H54 (cell line): ENCODE measurements around the gene PMPCA.

Source experiments
- DNase-seq: peaks from one replicate; pipeline ENCODE4 v3.0.0; 2011; ENCODE audit warnings: low spot score, mixed read lengths; ENCODE audit not compliant: insufficient read length
- FAIRE-seq: peaks from 3 replicates; lab custom pipeline; 2011; peaks lifted over from hg19 to GRCh38; lab: Jason Lieb, UNC
- POLR2A ChIP-seq: IDR thresholded peaks from 2 replicates; pipeline ENCODE4 v1.6.1; 2011; ENCODE audit warnings: low read depth, mild to moderate bottlenecking, low read length

PMPCA gene

DNA sequence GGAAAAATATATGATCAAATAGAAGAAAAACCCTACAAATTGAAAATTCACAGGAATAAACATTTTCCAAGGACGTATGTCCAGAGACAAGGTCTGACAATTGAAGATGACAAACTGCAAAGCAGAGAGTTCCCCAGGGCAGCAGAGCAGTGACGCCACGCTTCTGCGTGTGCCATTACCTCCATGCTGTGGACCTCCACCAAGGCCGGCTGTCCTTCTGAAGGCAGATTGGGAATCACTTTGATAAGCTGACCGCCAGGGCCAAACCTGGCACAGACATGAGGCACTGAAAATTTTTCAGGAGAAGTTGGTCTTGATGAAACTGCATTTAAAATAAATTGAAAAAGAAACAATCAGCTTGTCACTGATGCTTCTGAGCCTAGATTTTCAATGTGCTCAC, 53.8 kb downstream of the PMPCA start:
- DNase-seq (no peak), FAIRE-seq (no peak)
- no peak for TF ChIP-seq POLR2A

GRCh38 chr9:136465500-136466154, 55.2 kb downstream of the PMPCA start:
- no peak for TF ChIP-seq POLR2A
- FAIRE-seq (no peak), DNase-seq (no peak)

DNA sequence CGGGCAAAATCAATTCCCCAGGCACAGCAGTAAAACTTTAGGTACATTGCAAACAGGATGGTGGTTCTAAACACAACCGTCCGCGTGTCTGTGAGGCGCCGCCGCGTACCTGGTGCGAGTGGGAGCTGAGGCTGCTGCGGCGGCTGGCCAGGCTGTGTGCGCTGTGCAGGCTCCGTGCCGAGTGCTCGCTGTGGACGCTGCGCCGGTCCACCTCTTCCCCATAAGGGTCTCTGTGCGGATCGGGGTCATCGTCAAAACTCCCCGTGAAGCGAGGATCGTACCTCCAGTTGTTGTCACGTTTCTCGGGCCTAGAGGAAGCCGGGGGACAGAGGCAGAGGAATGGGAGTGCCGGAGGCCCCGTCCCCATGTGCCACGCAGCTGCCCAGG, 55.7 kb downstream of the PMPCA start:
- FAIRE-seq (no peak), DNase-seq (no peak)
- TF ChIP-seq POLR2A, result no peak

DNA sequence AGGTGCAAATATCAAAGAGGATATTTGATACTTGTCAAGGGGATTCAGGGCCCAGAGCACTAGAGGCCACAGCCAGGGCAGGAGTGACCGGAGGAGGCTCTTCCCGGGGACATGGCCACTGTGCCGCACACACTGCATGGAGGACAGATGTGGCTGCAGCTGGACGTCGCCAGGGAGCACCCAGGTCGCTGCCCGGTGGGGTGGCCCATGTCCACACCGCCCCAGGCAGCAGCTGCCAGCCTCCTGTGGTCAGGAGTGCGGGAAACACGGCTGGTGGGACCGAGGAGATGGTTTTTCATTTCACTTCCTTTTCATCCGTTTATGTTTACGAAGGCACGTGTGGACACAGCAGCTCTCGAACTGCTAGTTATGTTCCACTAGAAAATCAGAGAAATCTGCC, 57.3 kb downstream of the PMPCA start:
- TF ChIP-seq POLR2A, result no peak
- no peak for FAIRE-seq

DNA sequence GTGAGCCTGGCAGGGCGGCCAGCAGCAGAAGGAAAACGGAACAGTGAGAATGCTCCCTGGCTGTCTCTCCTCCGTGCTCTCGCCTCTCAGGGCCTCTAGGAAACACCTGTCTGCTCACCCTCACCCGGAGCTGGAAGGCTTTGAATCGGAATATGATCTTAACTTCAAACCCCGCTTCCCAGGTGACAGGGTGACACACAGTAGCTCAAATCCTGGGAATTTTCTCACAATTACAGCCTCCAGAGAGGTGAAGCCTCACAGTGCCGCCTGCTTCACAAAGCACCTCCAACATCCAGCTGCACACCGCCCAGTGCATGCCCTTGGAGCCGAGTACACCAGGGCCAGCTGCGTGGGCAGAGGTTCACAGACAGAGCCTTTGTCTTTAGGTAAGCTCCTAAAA, 59.9 kb downstream of the PMPCA start:
- no peak for TF ChIP-seq POLR2A
- DNase-seq (no peak), FAIRE-seq (no peak)

More for the DNA sequence above, 57.3 kb downstream of the PMPCA start:
- DNase-seq, result no peak

DNA sequence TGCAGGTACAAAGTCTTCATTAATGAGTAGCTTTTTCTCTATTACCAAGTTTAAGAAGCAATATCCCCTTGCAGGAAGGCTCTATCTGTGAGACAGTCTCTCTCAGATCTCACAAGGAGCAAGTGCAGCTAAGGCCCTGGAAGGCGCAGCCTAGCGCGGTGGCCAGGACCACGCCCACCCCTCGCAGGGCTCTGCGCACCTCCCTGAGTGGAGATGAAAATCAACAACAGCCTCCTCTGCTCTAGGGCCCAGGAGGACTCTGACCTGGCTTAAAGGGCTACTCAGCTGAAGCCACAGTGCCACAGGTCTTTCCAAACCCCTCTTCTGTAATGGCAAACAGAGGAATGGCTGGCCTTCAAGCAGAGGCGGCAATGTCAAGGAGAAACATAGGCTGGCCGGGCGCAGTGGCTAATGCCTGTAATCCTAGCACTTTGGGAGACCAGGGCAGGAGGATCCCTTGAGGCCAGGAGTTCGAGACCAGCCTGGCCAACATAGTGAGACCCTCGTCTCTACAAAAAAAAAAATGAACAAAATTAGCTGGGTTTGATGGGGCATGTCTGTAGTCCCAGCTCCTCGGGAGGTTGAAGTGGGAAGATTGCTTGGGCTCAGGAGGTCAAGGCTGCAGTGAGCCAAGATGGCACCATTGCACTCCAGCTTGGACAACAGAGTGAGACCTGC, 60.5 kb downstream of the PMPCA start:
- FAIRE-seq (no peak), DNase-seq (no peak)
- TF ChIP-seq POLR2A, result no peak

DNA sequence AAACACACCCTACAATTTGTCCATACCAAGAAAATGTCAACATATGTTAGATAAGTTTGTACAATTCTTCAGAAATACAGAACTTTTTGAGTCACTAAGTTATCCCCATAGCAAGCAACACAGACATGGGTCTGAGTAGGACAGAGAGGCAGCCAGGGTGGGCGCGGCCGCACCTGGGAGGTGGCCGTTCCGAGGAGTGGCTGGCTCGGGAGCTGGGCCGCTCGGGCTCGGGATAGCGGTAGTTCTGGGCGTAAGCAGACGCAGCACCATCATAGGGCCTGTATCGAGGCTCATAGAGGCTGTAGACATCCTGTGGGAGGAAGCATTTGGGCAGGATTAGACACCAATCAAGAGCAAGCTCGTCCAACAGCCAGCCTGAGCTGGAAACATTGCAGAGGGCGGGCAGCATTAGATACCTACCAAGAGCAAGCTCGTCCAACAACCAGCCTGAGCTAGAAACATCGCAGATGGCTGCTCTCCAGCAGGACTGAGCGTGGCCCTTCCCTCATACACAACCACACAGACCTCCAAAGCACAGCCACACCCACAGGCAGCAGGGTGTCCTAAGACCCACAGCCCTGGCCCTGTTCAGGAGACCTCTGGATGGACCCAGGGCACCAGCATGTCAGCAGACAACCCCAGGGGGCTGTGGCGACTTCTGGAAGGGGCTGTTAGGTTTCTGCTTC, 61.5 kb downstream of the PMPCA start:
- FAIRE-seq (no peak), DNase-seq (no peak)
- no peak for TF ChIP-seq POLR2A

GRCh38 chr9:136472640-136473353, 62.3 kb downstream of the PMPCA start:
- DNase-seq, result no peak
- no peak for TF ChIP-seq POLR2A
- no peak for FAIRE-seq

DNA sequence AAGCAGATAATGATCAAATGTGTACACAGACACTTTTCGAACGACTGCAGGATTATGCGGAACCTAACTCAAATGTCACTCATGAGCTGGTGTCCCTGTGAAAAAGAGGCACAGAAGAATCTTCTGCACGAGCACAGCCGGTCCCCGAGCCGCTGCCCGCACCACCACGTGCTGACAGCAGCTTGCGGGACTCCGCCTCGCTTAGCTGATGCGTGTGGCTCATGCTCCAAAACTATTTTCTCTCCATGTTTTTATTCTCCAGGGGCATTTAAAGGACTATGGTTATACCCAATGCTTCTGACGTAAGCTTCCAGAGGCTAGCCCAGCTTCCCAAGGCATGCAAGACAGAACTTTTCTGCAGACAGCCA, 62.9 kb downstream of the PMPCA start:
- no peak for FAIRE-seq
- no peak for TF ChIP-seq POLR2A

More for the DNA sequence above, 62.9 kb downstream of the PMPCA start:
- no peak for DNase-seq
